Measurements from ENCODE around the gene PHACTR1.

DNA sequence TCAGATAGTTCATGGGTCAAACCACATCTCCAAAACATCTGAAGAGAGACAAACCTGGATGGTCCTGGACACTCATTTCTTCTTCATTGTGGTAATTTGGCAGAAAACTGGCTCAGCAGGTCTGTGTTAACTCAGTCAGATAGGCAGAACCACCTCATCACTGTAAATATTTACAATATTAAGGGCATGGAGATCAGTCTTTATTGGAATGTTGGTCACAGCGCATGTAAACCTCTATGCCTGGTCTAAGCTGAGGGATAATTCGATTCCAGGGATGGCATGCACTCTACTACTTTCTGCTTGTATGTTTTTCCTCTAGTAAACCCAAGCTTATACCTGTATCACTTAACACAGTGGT, 615.8 kb downstream of the PHACTR1 start:
- TF ChIP-seq, protein P1, sequence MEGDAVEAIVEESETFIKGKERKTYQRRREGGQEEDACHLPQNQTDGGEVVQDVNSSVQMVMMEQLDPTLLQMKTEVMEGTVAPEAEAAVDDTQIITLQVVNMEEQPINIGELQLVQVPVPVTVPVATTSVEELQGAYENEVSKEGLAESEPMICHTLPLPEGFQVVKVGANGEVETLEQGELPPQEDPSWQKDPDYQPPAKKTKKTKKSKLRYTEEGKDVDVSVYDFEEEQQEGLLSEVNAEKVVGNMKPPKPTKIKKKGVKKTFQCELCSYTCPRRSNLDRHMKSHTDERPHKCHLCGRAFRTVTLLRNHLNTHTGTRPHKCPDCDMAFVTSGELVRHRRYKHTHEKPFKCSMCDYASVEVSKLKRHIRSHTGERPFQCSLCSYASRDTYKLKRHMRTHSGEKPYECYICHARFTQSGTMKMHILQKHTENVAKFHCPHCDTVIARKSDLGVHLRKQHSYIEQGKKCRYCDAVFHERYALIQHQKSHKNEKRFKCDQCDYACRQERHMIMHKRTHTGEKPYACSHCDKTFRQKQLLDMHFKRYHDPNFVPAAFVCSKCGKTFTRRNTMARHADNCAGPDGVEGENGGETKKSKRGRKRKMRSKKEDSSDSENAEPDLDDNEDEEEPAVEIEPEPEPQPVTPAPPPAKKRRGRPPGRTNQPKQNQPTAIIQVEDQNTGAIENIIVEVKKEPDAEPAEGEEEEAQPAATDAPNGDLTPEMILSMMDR (IDR thresholded peaks at IDR 0.05): no peak
- no peak for TF ChIP-seq POLR2A (IDR thresholded peaks at IDR 0.05)
